GM18951 (cell line): ENCODE data around the gene NDUFV1.
"Not testable (repeated sequence)": the region's sequence is repeated elsewhere in the genome, so short reads cannot be mapped to it uniquely, and the experiment has no call there.

Experiments used
- POLR2A ChIP-seq: IDR thresholded peaks from 4 replicates; pipeline ENCODE4 v1.6.1; 2011; ENCODE audit warnings: mild to moderate bottlenecking; ENCODE audit not compliant: insufficient read length, insufficient read depth; ENCODE audit errors: extremely low read depth
- in situ Hi-C: fragments of 300-500 bp; cut with MboI; formaldehyde crosslinking; loops from one replicate; pipeline ENCODE4 v1.12.0; 2022; ENCODE audit warnings: low sequenced_read_pairs, mixed read lengths, inconsistent platforms; ENCODE audit not compliant: unreplicated experiment

The NDUFV1 gene

DNA sequence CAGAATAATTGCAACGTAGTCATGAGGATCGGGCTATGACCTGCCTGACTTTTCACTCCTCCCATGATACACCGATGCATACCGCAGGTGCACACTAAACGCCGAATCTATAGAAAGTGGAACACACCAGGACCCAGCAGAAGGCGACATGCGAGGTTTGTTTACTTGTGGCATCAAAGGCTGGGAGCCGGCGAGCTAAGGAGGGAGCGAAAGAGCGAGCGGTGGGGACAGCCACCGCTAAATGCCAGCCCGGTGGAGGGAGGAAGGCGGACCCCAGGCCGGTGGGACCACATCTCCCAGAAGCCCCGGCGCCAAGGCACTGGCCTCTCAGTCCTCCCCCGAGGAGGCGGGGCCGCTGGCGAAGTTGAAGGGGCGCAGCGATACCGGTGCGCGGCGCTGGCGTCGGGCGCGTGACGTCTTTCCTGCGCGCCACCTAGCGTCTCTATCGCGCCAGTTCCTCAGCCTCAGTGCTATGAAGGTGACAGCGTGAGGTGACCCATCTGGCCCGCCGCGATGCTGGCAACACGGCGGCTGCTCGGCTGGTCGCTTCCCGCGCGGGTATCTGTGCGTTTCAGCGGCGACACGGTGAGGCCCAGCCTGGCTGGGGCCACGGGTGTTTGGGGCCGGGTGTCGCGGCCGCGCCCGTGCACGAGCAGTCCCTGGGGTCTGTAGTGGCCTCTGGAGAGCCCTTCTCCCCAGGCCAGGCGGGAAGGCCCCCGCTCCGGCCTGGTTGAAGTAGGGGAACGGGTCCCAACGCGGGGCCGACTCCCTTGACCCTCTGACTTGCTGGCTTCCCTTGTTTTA, at the start of gene NDUFV1:
Gene NDUFV1, plus strand, starts transcription at position 445 of the 804 bp plus-strand sequence. Its CDS starts 69 bp downstream, at position 514.
- peak; percentile 81 for TF ChIP-seq POLR2A
- in situ Hi-C loops, result no loop called here

- in situ Hi-C loops, result no loop called here
- TF ChIP-seq POLR2A, result no peak
Observed at GRCh38 chr11:67558084-67558772, 48.5 kb upstream of the NDUFV1 start.

DNA sequence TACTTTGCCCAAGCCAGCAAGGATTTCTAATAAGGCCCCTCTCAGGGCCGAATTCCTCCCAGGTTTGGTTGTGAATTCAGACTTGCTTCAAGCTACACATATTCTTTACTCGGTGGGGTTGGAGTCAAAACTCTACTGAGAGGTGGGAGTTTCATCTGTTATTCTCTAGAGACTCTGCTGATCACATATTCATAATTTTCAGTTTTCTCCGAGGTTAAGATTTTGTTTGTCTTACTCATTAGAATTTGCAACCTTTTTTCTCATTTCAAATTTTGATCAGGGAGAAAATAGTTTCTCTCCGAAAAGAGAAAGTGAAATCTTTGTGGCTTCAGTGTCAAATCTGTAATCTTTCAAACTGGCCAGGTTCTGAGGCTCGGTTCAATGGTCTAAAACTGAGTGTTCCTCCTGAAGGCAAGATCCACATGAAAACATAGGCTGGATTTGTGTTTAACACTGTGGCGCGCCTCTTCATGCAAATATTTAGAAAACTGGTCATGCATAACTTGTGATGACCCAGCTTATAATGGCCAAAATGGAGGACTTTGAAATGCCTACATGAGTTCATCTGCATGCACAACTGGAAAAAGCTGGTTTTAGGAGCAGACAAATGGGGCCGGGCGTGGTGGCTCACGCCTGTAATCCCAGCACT, 44.6 kb upstream of the NDUFV1 start:
- no peak for TF ChIP-seq POLR2A
- in situ Hi-C loops, result no loop called here

DNA sequence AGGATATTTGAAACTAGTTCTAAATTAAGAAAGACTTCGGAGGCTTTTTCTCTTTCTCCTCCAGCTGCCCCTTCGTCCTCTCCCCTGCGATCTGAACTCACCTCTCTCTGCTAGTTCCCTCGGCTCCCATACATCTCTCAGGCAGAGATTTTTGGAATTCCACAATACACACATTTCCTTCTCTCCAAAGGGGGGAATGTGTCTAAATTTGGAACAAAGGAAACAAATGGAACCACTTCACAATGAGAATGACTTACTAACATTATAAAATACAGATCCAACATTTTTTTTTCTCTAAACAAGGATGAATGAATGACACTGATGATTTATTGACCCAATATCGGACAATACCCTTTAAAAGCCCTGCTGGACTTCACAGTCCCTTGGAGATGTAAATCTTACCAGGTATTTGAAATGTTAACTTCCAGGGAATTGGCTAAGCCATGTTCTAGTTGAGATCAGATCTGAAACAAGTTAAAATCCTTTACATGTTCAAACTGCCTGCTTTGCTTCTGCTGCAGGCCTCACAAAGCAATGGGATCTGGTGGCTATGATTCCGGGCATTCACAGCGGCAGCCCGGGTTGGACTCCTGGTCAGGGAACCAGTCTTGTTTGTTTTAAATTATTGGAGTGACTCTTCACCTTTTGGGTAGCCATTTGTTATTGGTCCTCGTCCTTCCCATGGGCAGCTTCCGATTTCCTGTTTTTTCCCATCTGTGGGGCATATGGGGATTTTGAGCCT, 43.6 kb upstream of the NDUFV1 start:
- no peak for TF ChIP-seq POLR2A
- in situ Hi-C loops, result no loop called here

- in situ Hi-C loops, result not testable (repeated sequence)
Observed at GRCh38 chr11:67563705-67564114, 43.0 kb upstream of the NDUFV1 start.

DNA sequence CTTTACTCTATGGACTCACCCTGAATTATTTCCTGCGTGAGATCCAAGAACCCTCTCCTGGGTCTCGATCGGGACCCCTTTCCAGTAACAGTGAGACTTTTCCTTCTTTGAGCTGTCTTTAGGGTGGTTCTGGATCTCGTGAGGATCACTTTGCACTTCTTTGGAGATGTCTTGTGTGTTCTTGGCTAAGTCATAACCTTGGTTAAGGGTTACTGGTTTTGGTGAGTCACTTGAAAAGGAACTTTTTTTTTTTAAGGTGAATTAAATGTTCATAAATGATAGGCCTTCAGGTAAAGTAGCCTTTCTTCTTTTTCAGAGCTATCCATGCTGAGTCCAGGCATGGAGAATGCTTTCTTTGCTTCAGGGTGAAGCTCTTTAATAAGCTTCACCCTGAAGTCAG, 42.5 kb upstream of the NDUFV1 start:
- in situ Hi-C loops, result no loop called here
- no peak for TF ChIP-seq POLR2A

- no peak for TF ChIP-seq POLR2A
- in situ Hi-C loops, result no loop called here
Observed at GRCh38 chr11:67571443-67571842, 35.3 kb upstream of the NDUFV1 start.

DNA sequence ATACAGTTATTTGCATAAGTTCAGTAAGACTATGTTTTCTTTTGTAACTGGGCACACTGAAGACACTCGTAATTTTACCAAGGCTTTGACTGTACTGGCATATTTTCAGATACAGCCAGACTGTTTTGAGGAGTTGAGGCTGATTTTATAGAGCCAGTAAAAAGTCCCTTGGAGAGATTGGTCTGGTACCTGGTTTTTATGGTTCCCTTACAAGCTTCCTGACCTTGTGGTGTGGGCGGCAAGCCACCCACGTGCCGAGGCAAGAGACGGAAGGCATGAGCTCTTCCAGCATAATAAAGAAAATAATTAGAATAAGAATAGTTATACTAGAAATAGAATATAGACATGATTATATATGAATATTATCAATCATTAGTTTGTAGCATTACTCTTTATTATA, 34.4 kb upstream of the NDUFV1 start:
- TF ChIP-seq POLR2A, result no peak
- in situ Hi-C loops, result no loop called here

DNA sequence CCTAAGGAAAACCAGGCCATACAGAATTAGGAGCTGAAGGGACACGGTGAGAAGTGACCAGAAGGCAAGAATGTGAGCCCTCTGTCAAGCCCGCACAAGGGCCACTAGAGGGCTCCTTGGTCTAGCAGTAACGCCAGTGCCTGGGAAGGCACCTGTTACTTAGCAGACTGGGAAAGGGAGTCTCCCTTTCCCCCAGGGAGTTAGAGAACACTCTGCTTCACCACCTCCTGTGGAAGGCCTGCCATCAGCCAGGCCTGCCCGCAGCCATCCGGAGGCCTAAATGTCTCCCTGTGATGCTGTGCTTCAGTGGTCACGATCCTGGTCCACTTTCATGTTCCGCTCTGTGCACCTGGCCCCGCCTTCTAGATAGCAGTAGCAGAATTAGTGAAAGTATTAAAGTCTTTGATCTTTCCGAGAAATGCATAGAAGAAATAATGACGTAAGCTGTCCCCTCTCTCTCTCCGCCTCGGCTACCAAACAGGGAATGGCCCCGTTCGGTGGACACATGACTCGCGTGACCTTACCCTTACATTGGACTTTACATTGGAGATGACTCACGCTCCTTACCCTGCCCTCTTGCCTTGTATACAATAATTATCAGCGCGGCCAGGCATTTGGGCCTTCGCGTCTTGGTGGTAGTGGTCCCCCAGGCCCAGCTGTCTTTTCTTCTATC, 33.9 kb upstream of the NDUFV1 start:
- TF ChIP-seq POLR2A, result no peak
- in situ Hi-C loops, result no loop called here

DNA sequence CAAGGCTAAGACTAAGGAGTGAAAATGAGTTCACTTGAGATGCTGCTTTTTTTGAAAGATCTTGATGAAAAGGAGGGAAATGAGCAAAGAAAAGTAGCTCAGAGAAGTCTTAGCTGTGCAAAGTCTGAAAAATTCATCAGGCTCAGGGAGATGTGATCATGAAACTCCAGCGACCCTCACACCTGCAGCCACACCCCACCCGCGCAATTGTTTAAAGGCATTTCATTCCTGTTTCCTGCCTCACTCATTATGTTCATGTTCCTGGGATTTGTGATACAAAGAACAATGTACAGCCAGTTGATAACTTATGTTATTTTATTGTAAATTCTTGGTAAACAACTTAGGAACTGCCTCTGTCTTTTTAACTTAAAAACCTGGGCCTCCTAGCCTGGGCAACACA, 31.8 kb upstream of the NDUFV1 start:
- no peak for TF ChIP-seq POLR2A
- in situ Hi-C loops, result no loop called here

- in situ Hi-C loops, result no loop called here
- no peak for TF ChIP-seq POLR2A
Observed at GRCh38 chr11:67576735-67577475, 29.8 kb upstream of the NDUFV1 start.

- in situ Hi-C loops, result no loop called here
Observed at GRCh38 chr11:67577951-67578350, 28.8 kb upstream of the NDUFV1 start.

More at GRCh38 chr11:67577951-67578350, 28.8 kb upstream of the NDUFV1 start:
- TF ChIP-seq POLR2A, result no peak
